Ovary (tissue), 9 donors: ENCODE data around the gene ODAD4. TPM values are rescaled to one million over a fixed set of nuclear protein-coding genes. Genes with fewer than 3 reads are reported as not detected.
A peak's percentile ranks its signal among the peaks of the same experiment; 100 is the strongest.
"Not testable (repeated sequence)": the region's sequence is repeated elsewhere in the genome, so short reads cannot be mapped to it uniquely, and the experiment has no call there.

Experiments
- DNase-seq, 5 donors: peaks; one replicate each; pipeline ENCODE4 v3.0.0-alpha.2; 2019 to 2020
- H3K27ac ChIP-seq, 2 donors: fragments of 200-600 bp; one replicate each; pipeline versions ENCODE4 v1.5.1 to v1.8.0; 2019 to 2022
- H3K27me3 ChIP-seq: fragments of 200-600 bp; one replicate; pipeline ENCODE4 v1.8.0; 2022
- H3K36me3 ChIP-seq: fragments of 200-600 bp; sonication (generic); one replicate; pipeline ENCODE4 v1.5.1; 2019
- H3K4me1 ChIP-seq: one replicate; pipeline ENCODE4 v1.8.1; 2013; ENCODE audit warnings: mild to moderate bottlenecking, moderate library complexity; ENCODE audit not compliant: insufficient read depth
- H3K4me3 ChIP-seq: fragments of 200-600 bp; sonication (generic); one replicate; pipeline ENCODE4 v1.5.1; 2017
- H3K9me3 ChIP-seq, 2 donors: fragments of 200-600 bp in 1 of 2; sonication (generic) in 1 of 2; one replicate each; pipeline versions ENCODE4 v1.5.1 to v1.8.1; 2013 to 2019; ENCODE audit warnings: mild to moderate bottlenecking in 1 of 2, moderate library complexity in 1 of 2
- EP300 ChIP-seq: sonication (generic); formaldehyde crosslinking; IDR thresholded peaks from one replicate; pipeline ENCODE4 v1.6.1; 2017; ENCODE audit warnings: antibody characterized with exemption
- POLR2A ChIP-seq: fragments of 450-650 bp; IDR thresholded peaks from one replicate; pipeline ENCODE4 v1.6.1; 2017; ENCODE audit warnings: antibody characterized with exemption, mild to moderate bottlenecking, moderate library complexity
- WGBS, 3 donors: extraction: QIAGEN DNeasy Blood & Tissue Kit in 1 of 3; methylation state at CpG; one replicate each; pipeline versions ENCODE4 v1.1.5 to v1.1.7; 2013 to 2017; 5-methylcytosine and 5-hydroxymethylcytosine counted together
- intact Hi-C, 4 donors: fragments of 100-400 bp; cut with DNase I; formaldehyde crosslinking; loops; one replicate each; pipeline versions ENCODE4 v1.11.0 to v1.15.1; 2022 to 2023
- polyA plus RNA-seq, 2 donors: library from polyadenylated mRNA; stranded (reverse); fragments of 200-250 nt in 1 of 2; fragments of 350-450 nt in 1 of 2; fragmentation: Illumina TruSeq in 1 of 2; extraction: RNeasy Lipid Tissue Mini Kit (QIAGEN cat#74804) in 1 of 2; gene quantifications; one replicate each; pipeline ENCODE4 v1.2.3, GENCODE V29; 2013 to 2014
- total RNA-seq, 7 donors: library from RNA; depleted of rRNA in 2 of 7; stranded (reverse); fragments of >200 nt in 2 of 7; fragmentation: NEBNext Ultra II Directional in 3 of 7; extraction: Animal tissue kit (Norgen Biotek cat#: 25700) in 3 of 7; gene quantifications; one replicate each; pipeline versions ENCODE4 v1.1.0 to v1.2.4, GENCODE V29; 2016 to 2023
- TF ChIP-seq, protein P1 (sequence below), 3 donors: fragments of 450-650 bp in 2 of 3; fragments of 200-600 bp in 1 of 3; IDR thresholded peaks; one replicate each; pipeline versions ENCODE4 v1.5.1 to v1.8.0; 2016 to 2022; ENCODE audit warnings: antibody characterized with exemption in 3 of 3, mild to moderate bottlenecking in 1 of 3
- donor health status: DM: no; HTN: no; CAD: no; lungs with moderate emphysema.
- donor health status: DM: no; HTN: no; CAD: no.
- donor health status: Bipolar disorder and iron deficiency.
- donor health status: DM: yes; HTN: yes; CAD: no.
- donor health status: DM: no; HTN: no; CAD: no.
- donor health status: DM: yes; HTN: yes; CAD: no.

ODAD4 gene
- total and polyA plus RNA-seq, 9 donors: 1.1 to 11.0 (median 2.1) TPM

GRCh38 chr17:41920580-41920955 lies 9.8 kb upstream of the ODAD4 start:
- Histone ChIP-seq H3K4me1 (peaks cover 5% of the 10 kb centered on the region), H3K4me3 (no peak overlapping the region), H3K9me3 (no peaks in the 10 kb centered on the region), H3K27ac (no peak overlapping the region), H3K36me3 (no peaks in the 10 kb centered on the region), H3K27me3 (no peaks in the 10 kb centered on the region)
- TF ChIP-seq, protein P1, sequence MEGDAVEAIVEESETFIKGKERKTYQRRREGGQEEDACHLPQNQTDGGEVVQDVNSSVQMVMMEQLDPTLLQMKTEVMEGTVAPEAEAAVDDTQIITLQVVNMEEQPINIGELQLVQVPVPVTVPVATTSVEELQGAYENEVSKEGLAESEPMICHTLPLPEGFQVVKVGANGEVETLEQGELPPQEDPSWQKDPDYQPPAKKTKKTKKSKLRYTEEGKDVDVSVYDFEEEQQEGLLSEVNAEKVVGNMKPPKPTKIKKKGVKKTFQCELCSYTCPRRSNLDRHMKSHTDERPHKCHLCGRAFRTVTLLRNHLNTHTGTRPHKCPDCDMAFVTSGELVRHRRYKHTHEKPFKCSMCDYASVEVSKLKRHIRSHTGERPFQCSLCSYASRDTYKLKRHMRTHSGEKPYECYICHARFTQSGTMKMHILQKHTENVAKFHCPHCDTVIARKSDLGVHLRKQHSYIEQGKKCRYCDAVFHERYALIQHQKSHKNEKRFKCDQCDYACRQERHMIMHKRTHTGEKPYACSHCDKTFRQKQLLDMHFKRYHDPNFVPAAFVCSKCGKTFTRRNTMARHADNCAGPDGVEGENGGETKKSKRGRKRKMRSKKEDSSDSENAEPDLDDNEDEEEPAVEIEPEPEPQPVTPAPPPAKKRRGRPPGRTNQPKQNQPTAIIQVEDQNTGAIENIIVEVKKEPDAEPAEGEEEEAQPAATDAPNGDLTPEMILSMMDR (IDR thresholded peaks at IDR 0.05): no peak
- TF ChIP-seq POLR2A (no peak), EP300 (no peak)
- DNase-seq: no peak
- intact Hi-C loops: no loop called here
- WGBS, 3 donors: 94 to 98% (median 97%) methylated on average over 5 of the region's 5 CpGs

GRCh38 chr17:41925991-41926590 lies 4.3 kb upstream of the ODAD4 start:
- H3K9me3 ChIP-seq: no peaks in the 10 kb centered on the region
- intact Hi-C loops: no loop called here
- 86 to 90% (median 88%) methylated on average over 7 of the region's 7 CpGs for WGBS, 3 donors
- no peak for DNase-seq
- H3K36me3 ChIP-seq: no peaks in the 10 kb centered on the region
- H3K4me3 ChIP-seq: no peak overlapping the region
- peaks cover 3% of the 10 kb centered on the region for H3K4me1 ChIP-seq
- no peaks in the 10 kb centered on the region for H3K27me3 ChIP-seq
- TF ChIP-seq, protein P1 (IDR thresholded peaks at IDR 0.05): no peak
- TF ChIP-seq POLR2A: no peak
- no peak for TF ChIP-seq EP300
- H3K27ac ChIP-seq: no peak overlapping the region

DNA sequence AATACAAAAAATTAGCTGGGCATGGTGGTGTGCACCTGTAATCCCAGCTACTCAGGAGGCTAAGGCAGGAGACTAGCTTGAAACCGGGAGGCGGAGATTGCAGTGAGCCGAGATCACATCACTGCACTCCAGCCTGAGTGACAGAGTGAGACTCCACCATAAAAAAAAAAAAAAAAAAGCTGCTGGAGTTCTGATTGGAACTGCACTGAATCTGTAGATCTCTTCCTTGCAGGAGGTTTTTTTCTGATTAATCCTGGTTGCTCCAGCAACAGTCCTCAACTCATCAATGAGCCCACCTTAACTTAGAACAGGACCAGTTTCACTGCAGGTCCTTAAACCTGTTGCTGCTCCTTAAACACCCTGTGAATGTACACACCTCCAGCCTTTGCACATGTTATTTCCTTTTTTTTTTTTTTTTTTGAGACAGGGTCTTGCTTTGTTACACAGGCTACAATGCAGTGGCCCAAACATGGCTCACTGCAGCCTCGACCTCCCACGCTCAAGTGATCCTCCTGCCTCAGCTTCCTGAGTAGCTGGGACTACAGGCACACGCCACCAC lies 1.6 kb upstream of the ODAD4 start:
- TF ChIP-seq, protein P1 (IDR thresholded peaks at IDR 0.05): no peak
- TF ChIP-seq EP300 (no peak), POLR2A (no peak)
- Histone ChIP-seq H3K36me3 (no peaks in the 10 kb centered on the region), H3K9me3 (no peaks in the 10 kb centered on the region), H3K4me3 (no peak overlapping the region), H3K4me1 (peaks cover 4% of the 10 kb centered on the region), H3K27ac (no peak overlapping the region), H3K27me3 (no peaks in the 10 kb centered on the region)
- intact Hi-C loops: no loop called here
- no peak for DNase-seq
- WGBS, 3 donors: 79 to 86% (median 81%) methylated on average over 6 of the region's 6 CpGs

GRCh38 chr17:41930833-41931156 lies 378 bp downstream of the ODAD4 start:
- H3K27me3 ChIP-seq, H3K4me1 ChIP-seq, H3K36me3 ChIP-seq, H3K9me3 ChIP-seq, intact Hi-C loops: not testable (repeated sequence)
- WGBS, 3 donors: 43 to 49% (median 48%) methylated on average over 18 of the region's 18 CpGs
- Histone ChIP-seq H3K27ac (peak overlapping the region in 1 of 2 donors; percentile 72), H3K4me3 (peak overlapping the region; percentile 52)
- peak in 1 of 5 donors; percentile 42 for DNase-seq

DNA sequence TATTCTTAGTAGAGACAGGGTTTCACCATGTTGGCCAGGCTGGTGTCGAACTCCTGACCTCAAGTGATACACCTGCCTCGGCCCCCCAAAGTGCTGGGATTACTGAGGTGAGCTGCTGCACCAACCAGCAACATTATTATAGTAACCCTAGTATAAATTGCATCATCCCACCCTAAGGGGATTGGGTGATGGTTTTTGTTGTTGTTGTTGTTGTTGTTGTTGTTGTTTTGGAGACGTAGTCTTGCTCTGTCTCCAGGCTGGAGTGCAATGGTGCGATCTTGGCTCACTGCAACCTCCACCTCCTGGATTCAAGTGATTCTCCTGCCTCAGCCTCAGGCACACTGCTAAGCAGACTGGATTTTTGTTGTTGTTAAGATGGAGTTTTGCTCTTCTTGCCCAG lies 1.3 kb downstream of the ODAD4 start:
- H3K4me3 ChIP-seq, H3K9me3 ChIP-seq, H3K27ac ChIP-seq, intact Hi-C loops, DNase-seq, H3K4me1 ChIP-seq, H3K27me3 ChIP-seq, H3K36me3 ChIP-seq: not testable (repeated sequence)
- WGBS, 3 donors: 85 to 94% (median 85%) methylated on average over 4 of the region's 4 CpGs
